GM10266 (cell line): ENCODE data around the gene AP5Z1.

ENCODE experiments used
- DNase-seq: peaks from one replicate; pipeline ENCODE4 v3.0.0; 2012; ENCODE audit errors: extremely low spot score
- TF ChIP-seq, protein P1 (sequence below): IDR thresholded peaks from 2 replicates; pipeline ENCODE4 v1.5.1; 2012; ENCODE audit warnings: mild to moderate bottlenecking, low read depth; ENCODE audit not compliant: control insufficient read depth, insufficient read depth; ENCODE audit errors: missing control alignments

The AP5Z1 gene

DNA sequence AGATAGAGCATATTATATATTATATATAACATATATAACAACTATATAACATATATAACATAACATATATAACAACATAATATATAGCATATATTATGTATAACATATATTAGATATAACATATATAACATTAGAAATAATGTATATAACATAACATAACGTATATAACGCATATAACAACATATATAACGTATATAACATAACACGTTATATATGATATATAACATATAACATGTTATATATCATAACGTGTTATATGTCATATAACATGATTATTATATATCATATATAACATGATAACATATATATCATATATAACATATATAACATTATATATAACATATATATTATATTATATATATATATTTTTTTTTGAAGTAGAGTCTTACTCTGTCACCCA is 3.7 kb downstream of the AP5Z1 start:
- TF ChIP-seq, protein P1, sequence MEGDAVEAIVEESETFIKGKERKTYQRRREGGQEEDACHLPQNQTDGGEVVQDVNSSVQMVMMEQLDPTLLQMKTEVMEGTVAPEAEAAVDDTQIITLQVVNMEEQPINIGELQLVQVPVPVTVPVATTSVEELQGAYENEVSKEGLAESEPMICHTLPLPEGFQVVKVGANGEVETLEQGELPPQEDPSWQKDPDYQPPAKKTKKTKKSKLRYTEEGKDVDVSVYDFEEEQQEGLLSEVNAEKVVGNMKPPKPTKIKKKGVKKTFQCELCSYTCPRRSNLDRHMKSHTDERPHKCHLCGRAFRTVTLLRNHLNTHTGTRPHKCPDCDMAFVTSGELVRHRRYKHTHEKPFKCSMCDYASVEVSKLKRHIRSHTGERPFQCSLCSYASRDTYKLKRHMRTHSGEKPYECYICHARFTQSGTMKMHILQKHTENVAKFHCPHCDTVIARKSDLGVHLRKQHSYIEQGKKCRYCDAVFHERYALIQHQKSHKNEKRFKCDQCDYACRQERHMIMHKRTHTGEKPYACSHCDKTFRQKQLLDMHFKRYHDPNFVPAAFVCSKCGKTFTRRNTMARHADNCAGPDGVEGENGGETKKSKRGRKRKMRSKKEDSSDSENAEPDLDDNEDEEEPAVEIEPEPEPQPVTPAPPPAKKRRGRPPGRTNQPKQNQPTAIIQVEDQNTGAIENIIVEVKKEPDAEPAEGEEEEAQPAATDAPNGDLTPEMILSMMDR: no peak
- no peak for DNase-seq

DNA sequence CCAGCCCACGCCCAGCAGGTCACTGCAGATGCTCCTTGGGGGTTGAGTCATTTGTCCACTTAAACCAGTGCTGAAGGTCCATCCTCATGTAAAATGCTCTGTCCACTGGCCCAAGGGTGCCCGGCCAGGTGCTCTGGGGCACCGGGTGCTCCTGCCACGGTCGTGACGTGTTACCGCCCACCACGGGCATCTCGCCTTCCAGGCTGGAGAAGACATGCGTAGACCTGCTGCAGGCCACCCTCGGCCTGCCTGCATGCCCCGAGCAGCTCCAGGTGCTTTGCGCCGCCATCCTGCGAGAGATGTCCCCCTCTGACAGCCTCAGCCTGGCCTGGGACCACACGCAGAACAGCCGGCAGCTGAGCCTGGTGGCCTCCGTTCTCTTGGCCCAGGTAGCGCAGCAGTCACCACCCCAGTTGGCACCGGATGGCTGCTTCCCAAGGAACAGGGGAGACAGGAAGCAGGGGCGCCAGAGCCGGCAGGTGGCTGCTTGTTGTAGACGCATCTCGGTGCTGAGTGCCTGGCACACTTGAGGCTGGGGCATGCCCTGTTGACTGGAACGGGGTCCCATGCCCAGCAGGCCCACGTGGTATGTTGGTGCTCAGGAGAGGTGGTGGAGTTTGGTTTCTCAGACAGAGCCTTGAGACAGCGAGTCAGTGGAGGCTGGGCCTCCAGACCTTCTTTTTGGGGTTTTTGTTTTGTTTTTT is 6.1 kb downstream of the AP5Z1 start:
- TF ChIP-seq, protein P1: no peak
- DNase-seq: no peak

DNA sequence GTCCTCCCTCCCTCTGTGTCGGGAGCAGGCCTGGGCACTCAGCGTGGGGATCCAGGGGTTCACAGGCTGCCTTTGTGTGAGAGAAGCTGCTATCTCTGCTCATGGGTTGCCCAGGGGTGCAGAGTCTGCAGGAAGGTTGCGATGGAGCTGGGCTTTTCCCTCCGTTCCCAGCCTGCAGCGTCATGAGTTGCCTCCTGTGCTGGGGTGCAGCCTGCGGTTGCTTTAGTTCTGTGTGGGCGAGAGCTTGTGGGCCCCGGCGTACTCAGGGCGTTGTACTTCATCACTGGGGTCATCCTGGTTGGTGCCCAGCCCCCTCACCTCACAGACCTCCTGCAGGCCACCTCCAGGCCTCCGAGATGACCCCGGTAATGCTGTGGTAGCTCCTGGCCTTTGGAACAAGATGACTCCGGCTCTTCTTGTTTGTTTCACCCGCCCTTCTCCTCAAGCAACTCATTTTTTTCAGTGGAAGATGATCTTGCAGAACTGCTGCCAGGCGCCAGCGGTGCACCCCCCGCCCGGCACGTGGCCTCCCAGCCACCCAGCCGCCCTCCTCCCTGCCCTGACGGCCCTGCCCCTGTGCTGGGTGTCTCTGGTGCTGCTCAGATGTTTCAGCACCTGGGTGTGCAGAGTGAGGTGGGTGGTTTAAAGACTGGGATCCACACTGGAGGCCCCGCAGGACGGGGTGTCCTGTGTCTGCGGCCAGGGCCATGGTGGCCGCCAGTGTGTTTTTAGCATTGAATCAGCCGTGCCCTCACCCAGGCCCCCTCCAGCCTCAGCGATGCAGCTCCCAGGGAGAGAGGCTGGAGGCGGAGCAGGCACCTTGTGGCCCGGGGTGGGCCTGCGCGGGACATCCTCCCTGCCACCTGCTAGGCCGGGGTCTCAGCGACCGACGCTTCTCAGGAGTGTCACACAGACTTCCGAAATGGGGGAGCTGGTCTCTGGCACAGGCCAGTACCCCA is 7.2 kb downstream of the AP5Z1 start:
- no peak for DNase-seq
- TF ChIP-seq, protein P1: no peak

DNA sequence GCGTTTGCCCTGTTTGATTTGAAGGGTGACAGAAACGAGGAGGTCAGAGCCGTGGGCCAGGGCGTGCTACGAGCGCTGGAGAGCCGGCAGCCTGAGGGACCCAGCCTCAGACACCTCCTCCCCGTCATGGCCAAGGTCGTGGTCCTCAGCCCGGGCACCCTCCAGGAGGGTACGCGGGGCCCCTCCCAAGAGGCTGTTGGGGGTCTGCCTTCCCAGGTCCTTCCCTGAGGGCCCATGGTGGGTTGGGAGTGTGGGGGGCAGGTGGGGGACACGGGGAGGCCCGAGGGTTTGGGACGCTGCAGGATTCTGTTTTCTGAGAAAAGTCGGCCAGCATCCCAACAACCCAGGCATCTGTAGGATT is 7.8 kb downstream of the AP5Z1 start:
- DNase-seq: no peak

DNA sequence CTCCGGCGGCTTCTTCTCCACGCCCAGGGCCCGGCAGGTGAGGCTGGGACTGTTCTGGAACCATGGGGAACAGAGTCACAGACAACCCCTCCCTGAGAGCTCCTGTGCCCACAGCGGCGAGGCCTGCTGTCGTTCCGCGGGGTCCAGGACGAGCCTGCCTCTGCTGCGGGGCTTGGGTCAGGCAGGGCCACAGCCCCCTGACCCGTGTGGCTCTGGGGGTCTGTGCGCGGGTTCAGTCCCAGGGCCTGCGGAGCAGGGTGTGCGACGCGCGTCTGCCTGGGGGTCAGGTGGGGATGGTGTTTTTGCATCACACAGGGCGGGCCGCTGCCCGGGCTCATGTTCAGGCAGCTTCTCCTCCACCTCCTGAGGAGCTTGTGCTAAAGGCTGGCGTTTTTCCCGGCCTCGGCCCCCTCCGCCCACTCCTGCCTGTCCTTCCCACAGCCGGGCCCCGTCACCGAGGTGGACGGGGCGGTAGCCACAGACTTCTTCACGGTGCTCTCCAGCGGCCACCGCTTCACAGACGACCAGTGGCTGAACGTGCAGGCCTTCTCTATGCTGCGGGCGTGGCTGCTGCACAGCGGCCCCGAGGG is 8.4 kb downstream of the AP5Z1 start:
- no peak for DNase-seq
- TF ChIP-seq, protein P1: no peak

More for the DNA sequence above, 7.8 kb downstream of the AP5Z1 start:
- TF ChIP-seq, protein P1: no peak

DNA sequence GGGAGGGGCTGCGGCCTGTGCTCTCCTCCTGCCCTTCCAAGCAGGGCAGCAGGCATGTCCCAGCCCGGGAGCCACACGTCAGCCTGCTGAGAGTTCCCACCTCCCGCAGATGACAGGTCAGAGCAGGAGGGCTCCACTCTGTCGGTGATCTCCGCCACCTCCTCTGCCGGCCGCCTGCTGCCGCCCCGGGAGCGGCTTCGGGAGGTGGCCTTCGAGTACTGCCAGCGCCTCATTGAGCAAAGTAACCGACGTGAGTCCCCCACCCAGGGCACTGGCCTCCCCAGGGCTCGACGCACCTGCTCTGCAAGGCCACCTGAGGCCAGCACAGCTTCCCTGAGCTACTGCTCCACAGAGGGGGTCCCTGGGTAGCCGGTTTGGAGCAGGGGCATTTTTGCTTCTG is 9.4 kb downstream of the AP5Z1 start:
- no peak for DNase-seq
- TF ChIP-seq, protein P1: no peak
